COLO829 (cell line): ENCODE results near the gene OXTR.

Experiments used
- DNase-seq: peaks from one replicate; pipeline ENCODE4 v3.0.0; 2012; ENCODE audit warnings: low spot score

Gene OXTR

GRCh38 chr3:8769088-8769822, at the start of gene OXTR:
Gene OXTR (minus strand): TSS chr3:8769613. CDS start chr3:8768187, 1,426 bp downstream.
- peak; percentile 34 for DNase-seq

- DNase-seq: no peak
Observed at GRCh38 chr3:8817486-8817885, 48.1 kb upstream of the OXTR start.

- DNase-seq: no peak
Observed at GRCh38 chr3:8816106-8816505, 46.7 kb upstream of the OXTR start.

GRCh38 chr3:8813411-8813810, 44.0 kb upstream of the OXTR start:
- DNase-seq: no peak

GRCh38 chr3:8810561-8810960, 41.1 kb upstream of the OXTR start:
- no peak for DNase-seq

GRCh38 chr3:8805774-8806173, 36.4 kb upstream of the OXTR start:
- DNase-seq: no peak

- no peak for DNase-seq
Observed at GRCh38 chr3:8802256-8802655, 32.8 kb upstream of the OXTR start.

- DNase-seq: no peak
Observed at GRCh38 chr3:8800016-8800415, 30.6 kb upstream of the OXTR start.

- DNase-seq: no peak
Observed at GRCh38 chr3:8794247-8794646, 24.8 kb upstream of the OXTR start.

GRCh38 chr3:8793242-8793641, 23.8 kb upstream of the OXTR start:
- no peak for DNase-seq

GRCh38 chr3:8790529-8790928, 21.1 kb upstream of the OXTR start:
- DNase-seq: no peak

- no peak for DNase-seq
Observed at GRCh38 chr3:8784676-8785435, 15.4 kb upstream of the OXTR start.

GRCh38 chr3:8780279-8780678, 10.9 kb upstream of the OXTR start:
- DNase-seq: no peak

GRCh38 chr3:8778475-8778874, 9.1 kb upstream of the OXTR start:
- DNase-seq: no peak

GRCh38 chr3:8777978-8778267, 8.5 kb upstream of the OXTR start:
- DNase-seq: no peak

- DNase-seq: no peak
Observed at GRCh38 chr3:8777201-8777977, 8.0 kb upstream of the OXTR start.

- no peak for DNase-seq
Observed at GRCh38 chr3:8776406-8776805, 7.0 kb upstream of the OXTR start.

GRCh38 chr3:8775602-8776001, 6.2 kb upstream of the OXTR start:
- no peak for DNase-seq

GRCh38 chr3:8775181-8775580, 5.8 kb upstream of the OXTR start:
- no peak for DNase-seq

- DNase-seq: no peak
Observed at GRCh38 chr3:8773941-8774542, 4.6 kb upstream of the OXTR start.

- no peak for DNase-seq
Observed at GRCh38 chr3:8768364-8769087, 887 bp downstream of the OXTR start.
